NCI-H1105 treated with DMSO at 0.1 percent for 48 hours (cell line): Measurements from ENCODE around the gene PDSS1.
"Not testable (repeated sequence)": the region's sequence is repeated elsewhere in the genome, so short reads cannot be mapped to it uniquely, and the experiment has no call there.

Experiments used
- DNase-seq: peaks from one replicate; lab custom pipeline; 2025; lab: John Stamatoyannopoulos, UW

Gene PDSS1, protein sequence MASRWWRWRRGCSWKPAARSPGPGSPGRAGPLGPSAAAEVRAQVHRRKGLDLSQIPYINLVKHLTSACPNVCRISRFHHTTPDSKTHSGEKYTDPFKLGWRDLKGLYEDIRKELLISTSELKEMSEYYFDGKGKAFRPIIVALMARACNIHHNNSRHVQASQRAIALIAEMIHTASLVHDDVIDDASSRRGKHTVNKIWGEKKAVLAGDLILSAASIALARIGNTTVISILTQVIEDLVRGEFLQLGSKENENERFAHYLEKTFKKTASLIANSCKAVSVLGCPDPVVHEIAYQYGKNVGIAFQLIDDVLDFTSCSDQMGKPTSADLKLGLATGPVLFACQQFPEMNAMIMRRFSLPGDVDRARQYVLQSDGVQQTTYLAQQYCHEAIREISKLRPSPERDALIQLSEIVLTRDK

DNA sequence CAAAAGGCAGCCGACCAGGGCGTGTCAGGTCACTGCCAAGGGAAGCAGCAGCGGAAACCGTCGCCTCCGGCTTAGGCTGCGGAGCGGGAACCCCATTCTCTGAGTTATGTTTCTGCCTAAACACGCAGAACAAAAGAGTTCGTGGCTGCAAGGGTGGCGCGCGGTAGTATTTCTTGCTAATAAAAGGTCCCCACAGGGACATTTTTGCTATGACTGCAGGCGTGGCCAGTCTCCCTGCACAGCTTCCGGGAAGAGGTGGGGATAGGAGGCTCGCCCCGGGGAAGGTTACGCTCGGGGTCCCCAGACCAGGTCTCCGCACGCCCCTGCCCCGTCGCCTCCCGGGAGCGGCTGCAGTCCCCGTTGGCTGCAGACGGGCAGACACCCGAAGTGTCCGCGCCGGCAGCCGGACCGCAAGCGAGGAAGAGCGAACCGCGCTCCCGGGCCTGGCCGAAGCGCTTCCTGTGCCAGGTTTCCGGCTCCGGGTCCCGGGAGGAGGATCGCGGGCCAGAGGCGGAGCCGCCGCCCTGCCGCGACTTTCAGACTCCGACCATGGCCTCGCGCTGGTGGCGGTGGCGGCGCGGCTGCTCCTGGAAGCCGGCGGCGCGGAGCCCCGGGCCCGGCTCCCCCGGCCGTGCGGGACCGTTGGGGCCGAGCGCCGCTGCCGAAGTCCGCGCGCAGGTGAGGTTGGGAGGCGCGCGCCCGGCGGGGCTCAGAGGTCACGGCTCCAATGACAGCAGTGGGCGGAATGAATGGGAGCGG is at the start of gene PDSS1:
PDSS1 (plus strand) TSS at position 539 of the 759 bp plus-strand sequence; CDS start at position 550, 11 bp downstream.
- peak; percentile 21 for DNase-seq

DNA sequence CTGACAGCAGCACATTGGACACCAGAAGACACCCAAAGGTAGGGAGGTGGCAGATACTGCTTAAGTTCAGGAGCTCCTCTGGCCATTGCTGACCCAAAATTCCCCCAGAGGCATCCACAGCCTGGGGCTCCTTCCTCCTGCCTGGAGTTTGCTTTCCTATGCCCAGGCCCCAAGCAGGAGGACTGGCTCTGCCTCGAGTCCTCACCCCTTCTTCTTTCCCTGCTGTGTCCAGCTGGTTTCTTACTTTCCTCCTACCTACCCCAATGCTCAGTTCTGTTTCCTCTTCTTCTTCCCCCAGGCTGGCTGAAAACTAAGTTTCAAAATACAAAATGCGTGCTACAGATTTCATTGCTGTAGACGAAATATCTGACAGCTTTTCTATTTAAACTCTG is 49.3 kb upstream of the PDSS1 start:
- DNase-seq: not testable (repeated sequence)

DNA sequence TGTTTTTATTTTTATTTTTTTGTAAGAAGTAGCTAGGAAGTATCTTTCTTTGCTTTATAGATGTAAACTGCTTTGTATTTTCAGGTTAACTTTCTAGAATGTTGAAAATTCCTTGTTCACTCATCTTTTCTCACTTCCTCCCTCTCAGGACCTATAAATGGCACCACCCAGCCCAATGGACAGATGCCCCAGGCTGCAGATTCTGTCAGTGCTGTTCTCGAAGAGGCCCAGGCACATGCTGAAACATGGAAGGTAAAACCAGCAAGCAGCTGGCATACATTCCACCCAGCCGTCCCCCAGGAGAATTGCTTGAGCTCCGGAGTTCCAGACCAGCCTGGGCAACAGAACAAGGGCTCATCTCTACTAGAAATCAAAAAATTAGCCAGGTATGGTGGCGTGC is 47.1 kb upstream of the PDSS1 start:
- no peak for DNase-seq

DNA sequence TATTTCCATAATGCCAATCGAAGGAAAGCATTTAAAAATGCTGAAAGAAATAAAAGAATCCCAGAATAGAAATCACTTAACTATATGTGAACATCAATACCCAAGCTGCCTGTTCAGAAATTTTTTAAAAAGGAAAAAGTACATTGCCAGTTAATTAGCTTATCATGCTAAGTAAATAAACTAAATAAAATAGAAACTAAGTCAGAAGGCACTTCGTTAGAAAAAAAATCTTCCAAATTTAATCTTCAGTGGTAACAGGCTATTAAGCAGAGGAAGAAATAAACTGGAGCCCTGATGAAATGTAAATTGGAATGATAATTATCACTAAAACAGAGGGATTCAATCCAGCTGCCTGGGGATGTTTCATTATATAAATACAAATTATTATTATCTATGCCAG is 46.0 kb upstream of the PDSS1 start:
- DNase-seq: not testable (repeated sequence)

DNA sequence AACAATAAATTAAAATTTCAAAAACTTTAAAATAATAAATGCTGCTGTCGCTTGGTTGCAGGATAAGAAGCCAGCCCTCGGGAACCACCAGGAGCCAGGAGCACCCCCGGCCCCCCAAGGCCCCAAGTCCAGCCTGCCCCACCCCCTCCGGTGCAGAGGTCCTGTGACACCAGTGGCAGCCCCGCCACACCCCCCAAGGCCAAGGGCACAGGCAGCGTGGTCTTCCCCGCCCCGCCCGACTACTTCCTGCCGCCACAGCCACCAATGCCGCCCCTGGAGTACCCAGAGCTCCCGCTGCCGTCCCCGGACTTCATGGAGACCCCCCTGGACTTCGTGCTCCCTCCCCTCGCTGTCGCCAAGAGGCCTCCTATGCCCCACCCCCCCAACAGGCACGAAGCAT is 44.5 kb upstream of the PDSS1 start:
- no peak for DNase-seq

DNA sequence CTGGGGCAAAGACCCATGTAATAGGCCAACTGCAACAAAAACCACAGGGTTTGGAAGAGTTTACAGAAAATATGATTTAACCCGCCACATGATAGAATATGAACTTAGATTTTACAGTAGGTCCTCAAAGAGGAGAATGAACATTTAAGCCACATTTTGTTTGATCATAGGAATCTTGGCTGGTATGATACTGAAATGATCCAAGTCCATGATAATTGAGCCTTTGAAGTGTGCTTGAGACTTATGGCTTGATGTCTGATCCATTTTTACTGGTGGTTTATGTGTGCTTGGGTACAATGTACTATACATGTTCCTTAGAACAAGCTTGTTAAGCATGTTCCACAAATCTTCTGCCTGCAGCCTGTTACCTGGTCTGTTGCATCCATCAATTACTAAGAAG is 41.8 kb upstream of the PDSS1 start:
- DNase-seq: no peak

DNA sequence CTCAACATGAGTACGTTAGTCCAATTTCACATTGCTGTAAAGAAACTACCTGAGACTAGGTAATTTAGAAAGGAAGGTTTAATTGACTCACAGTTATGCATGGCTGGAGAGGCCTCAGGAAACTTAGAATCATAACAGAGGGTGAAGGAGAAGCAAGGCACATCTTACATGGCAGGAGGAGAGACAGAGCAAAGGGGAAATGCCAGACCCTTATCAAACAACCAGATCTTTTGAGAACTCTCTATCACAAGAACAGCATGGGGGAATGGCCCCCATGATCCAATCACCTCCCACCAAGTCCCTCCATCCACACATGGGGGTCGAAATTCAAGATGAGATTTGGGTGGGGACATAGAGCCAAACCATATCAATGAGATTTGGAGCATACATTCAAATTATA is 34.6 kb upstream of the PDSS1 start:
- DNase-seq: no peak

DNA sequence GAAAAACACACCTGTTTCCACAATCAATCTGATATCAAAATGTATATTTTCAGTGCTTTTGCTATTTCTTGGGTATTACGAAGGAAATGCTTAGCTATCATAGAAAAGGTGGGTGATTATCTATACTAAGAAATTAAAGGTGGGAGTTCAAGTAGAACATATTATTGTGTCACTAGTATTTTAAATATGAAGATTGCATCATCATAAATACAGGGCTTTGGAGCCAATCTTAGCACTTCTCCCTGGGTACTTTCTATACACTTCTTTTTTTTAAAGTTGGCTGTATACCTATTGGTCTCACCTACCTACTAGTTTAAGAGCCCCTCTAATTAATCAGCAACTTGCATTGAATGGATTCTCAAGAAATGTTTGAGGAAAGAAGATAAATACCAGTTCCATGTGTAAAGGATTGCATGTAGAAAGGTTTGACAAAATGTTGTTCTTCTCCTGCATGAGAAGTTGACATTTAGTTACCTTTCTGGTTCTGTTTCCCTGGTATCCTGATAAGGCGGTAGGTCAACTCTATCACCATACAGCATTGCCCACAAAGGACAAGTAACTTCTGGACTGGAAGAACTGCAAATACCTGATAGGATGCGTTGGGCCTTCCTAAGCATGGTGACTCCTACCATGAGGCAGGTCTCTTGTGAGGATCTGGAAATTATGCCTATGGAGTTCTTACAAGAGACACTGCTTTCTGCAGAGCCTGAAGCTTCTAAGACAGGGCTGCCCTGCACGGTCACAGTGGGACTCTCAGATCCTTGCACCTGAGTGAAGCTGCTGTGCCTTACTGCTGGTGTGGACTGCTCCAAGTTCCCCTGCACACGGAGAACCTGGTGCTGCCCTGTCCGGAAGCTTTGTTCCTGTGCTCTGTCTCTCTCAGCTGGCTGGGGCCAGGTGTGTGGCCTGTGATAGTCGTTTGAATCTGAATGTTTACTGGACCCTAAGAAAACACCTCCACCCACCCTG is 32.1 kb upstream of the PDSS1 start:
- no peak for DNase-seq

DNA sequence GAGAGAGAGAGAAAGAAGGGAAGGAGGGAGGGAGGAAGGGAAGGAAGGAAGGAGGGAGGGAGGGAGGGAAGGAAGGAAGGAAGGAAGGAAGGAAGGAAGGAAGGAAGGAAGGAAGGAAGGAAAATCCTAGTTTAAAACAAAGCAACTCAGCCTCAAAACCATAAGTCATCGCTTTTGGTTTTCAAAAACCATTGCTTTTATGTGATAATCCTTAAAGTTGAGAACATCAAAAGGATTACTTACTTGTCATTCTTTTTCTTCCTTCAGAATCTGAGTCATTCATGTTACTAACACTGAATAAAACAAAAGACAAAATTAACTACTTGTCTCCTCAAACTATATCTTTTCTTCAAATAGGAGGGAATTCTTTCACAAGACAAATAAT is 21.6 kb upstream of the PDSS1 start:
- DNase-seq: no peak

DNA sequence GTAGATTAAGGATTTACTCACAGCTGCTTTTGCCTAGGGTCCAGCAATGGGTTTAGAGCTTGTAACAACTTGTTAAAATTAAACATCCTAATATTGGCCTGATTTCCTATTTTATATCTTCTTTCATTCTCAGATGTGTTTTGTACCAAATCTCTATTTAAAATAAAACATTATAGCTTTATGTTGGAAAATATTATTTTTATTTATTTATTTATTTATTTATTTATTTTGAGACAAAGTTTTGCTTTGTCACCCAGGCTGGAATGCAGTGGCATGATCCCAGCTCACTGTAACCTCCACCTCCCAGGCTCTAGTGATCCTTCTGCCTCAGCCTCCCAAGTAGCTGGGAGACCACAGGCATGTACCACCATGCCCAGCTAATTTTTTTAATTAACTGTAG is 17.9 kb upstream of the PDSS1 start:
- no peak for DNase-seq

DNA sequence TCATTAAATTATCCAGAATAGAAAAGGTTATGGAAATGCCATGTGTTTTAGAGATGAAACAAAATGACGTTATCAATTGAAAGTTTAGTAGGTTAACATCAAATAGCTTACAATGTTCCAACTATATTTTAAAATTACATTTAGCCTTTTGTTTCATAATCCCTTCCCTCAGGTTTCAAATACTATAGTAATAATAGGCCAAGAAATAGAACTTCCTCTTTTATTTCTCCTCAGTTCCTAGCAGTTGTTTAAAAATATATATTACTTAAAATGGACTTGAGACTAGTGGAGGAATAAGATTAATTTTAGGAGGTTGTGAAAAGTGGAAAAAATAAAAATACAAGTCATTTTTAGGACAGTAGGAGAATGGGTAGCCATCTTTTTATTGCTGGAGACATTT is 16.4 kb upstream of the PDSS1 start:
- DNase-seq: no peak

DNA sequence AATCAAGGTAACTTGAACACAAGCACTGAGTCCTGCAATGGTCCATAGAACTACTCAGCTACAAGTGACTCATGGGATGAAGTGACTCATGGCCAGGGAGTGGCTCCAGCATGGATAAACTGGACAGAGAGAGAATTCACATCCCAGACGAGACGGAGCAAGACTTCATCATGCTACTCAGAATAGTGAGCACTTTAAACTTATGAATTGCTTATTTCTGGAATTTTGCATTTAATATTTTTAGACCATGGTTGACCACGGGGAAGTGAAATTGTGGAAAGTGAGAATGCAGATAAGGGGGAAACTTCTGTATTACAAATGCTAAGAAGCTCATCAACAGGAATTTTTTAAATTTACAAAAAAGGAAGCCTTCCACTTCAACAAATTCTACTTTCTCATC is 15.5 kb upstream of the PDSS1 start:
- DNase-seq: not testable (repeated sequence)

DNA sequence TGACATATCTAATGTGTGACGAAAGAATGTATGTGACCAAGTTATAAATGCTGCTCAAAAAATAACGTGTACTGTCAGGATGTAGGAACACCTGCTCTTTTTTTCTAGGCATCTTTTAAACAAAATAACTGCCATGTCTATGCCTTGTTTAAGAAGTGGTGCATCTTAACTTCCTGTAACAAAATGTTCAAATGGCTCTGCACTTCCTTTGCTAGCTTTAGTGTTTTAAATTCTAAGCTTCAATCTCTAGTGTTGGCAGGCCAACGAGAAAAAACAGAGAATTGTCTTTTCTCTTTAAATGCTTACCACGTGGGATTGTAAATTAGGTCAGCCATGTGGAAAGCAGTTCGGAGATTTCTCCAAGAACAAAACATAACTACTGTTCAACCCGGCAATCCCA is 14.6 kb upstream of the PDSS1 start:
- DNase-seq: no peak

DNA sequence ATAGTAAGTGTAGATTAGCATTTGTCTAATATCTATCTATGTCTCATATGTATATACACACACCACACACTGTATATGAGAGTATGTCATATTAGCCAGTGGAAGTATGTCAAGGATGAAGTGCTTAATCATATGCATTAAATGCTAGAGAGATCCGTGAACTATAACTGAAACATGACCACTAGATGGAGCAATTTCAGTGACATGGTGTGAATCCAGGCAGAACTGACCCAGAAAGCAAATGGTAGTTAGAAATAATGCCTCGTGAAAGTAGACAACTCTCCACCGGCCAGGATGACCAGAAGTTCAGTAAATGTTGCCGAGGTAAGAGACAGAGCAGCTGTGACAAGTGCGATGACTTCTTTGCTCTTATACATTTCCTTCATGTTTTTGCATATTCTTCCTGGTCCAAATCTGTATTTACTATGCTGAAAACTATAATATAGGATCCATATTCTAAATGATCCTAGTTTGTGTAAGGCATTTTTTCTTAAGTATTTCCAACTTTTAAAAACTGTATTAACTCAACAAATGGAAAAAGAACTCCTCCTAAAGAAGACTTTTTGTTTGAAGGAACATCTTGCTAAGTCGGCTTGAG is 12.7 kb upstream of the PDSS1 start:
- peak; percentile 5 for DNase-seq

DNA sequence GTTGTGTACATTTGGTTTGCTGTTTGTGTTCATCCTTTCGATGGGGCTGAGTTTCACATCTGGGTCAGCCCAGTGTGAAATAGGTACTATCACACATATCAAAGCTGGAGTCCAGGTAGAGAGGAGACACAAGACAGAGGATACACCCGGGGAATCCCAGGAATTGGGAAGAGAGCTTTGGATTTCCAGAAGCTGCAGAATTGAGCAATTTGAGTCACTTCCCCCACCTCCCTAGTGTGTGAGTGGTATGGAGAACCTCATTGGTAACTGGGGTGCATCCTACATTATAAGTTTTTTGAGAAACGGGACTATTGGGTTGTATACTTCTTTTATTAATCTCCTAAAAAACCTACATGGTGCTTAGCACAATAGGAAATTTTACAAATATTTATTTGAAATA is 12.1 kb upstream of the PDSS1 start:
- no peak for DNase-seq

DNA sequence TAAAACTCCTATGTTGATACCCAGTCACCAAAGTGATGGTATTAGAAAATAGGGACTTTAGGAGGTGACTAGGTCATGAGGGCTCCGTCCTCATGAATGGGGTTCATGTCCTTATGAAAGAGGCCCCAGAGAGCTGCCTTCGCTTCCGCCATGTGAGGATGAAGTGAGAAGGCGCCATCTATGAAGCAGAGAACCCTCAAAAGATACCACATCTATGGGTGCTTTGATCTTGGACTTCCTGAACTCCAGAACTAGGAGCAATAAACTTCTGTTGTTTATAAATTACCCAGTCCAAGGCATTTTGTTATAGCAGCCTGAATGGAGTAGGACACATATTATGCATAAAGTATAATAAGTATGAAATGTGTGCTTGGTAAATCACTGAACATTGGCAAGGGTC is 8.1 kb upstream of the PDSS1 start:
- no peak for DNase-seq

DNA sequence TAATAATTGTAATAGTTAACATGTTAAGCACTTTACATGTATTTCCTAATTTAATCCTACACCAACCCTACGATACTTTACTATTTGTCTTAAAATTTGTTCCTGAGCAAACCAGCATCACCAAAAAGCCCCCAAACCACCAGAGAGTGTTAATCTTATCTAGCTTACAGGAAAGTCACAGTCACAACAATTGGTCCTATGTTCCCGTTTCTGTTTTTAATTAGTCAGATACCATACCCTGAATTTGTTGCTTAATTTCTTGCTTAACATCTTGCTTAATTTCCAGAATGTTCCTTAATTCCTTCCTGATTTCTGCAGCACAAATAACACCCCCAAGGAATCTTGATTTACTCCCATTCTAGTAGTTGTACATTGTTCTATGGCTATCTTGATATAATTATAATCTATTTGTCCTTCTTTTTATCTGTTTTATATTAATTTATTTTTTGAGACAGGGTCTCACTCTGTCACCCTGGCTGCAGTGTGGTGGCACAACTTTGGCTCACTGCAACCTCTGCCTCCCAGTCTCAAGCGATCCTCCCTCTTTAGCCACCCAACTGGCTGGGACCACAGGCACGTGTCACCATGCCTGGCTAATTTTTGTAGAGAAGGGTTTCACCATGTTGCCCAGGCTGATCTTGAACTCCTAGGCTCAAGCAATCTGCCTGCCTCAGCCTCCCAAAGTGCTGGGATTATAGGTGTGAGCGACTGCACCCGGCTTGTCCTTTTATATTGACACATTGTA is 6.6 kb upstream of the PDSS1 start:
- DNase-seq: no peak

DNA sequence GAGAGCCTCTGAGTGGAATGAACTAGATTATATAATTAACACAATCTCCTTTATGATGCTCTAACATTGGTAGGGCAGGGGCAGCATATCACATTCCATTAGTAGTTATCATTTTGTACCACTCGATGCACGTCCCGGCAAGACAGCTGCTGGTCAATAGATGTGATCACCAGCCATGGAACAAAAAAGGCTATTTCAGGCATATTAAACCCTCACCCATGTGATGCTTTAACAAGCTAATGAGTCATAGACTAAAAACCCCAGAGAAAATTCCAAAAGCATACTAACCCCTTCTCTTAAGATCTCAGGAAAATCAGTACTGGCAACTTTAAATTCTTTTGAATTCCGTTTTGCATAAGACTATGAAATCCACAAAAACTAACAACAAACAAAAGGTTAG is 3.0 kb upstream of the PDSS1 start:
- not testable (repeated sequence) for DNase-seq

DNA sequence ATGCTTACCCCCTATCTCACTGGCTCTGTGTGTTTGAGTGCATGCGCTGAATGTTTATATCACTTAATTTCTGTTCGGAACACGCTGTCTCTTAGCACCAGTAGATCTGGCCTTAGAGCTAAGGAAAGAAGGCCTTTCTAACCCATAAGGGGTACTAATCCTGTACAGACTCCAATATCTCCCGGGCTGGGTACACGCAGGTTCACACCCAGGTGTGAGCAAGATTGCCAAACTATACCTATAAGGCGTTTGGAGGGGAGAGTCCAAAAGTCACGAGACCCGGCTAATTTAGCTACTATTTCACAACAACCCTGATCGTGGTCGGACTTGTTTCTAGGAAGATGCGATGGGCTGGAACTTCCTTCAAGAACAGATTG is 727 bp upstream of the PDSS1 start:
- no peak for DNase-seq

DNA sequence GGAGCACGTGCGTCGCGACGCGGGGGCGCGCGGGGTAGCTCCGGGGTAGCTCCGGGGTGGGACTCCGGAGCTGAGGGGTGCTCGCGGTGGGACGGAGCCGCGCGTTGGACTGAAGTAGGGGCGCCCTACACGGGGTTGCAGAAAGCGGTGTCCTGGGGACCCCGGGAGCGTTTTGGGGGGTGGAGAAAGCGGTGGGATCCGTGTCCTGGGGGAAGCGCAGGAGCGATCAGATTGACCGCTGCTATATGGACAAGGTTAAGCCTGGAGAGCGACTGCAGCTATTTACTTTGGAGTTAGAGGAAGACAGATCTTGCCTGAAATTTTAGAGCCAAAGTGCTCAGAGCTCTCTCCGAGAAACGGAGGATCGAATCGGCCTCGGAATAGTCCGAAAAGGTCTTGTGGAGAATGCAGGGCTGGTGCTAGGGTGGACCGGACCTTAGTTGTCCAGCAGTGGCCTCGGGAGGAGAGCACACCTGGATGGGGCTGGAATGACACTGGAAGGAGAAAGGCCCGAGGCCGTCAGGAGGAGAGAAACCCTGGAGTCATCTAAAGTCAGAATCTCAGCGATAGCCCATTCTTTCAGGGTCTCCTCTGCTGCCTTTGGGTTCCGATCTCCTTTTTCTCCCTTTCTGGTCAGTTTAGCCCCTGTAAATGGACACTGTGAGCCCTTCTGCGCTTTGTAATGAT is 564 bp downstream of the PDSS1 start:
- no peak for DNase-seq

DNA sequence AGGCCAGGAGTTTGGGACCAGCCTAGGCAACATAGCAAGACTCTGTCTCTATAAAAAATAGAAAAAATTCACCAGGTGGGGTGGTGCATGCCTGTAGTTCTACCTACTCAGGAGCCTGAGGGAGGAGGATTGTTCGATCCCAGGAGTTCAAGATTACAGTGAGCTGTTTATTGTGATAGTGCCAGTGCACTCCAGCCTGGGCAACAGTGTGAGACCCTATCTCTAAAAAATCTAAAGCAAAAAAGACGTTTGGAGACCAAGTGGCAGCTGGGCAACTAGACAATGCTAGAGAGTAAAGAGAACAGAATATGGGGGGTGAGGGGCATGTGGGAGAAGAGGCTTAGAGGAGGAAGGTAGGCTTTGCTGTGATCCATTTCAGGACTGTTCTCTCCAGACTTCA is 1.4 kb downstream of the PDSS1 start:
- DNase-seq: no peak
